Mononuclear cell (primary cell): Measurements from ENCODE around the gene APEX2. TPM values are rescaled to one million over a fixed set of nuclear protein-coding genes. Genes with fewer than 3 reads are reported as not detected.
"Not testable (repeated sequence)": the region's sequence is repeated elsewhere in the genome, so short reads cannot be mapped to it uniquely, and the experiment has no call there.

ENCODE experiments used
- H3K27me3 ChIP-seq: 2 replicates; pipeline ENCODE4 v1.6.0; 2011; ENCODE audit warnings: low read length, control low read depth; ENCODE audit not compliant: insufficient read depth
- H3K4me1 ChIP-seq: 2 replicates; pipeline ENCODE4 v1.5.1; 2011; ENCODE audit warnings: mild to moderate bottlenecking, low read length, control low read depth; ENCODE audit not compliant: insufficient read depth
- H3K4me3 ChIP-seq: 2 replicates; pipeline ENCODE4 v1.5.1; 2011; ENCODE audit warnings: mild to moderate bottlenecking, low read length, moderate library complexity
- H3K9me3 ChIP-seq: 2 replicates; pipeline ENCODE4 v1.5.1; 2011; ENCODE audit warnings: low read depth, mild to moderate bottlenecking, control low read depth, low read length
- total RNA-seq: library from RNA; depleted of rRNA; stranded (reverse); fragments of >200 nt; gene quantifications from one replicate; pipeline ENCODE4 v1.2.3, GENCODE V29; 2012

Gene APEX2
- total RNA-seq: 4.4 TPM

GRCh38 chrX:54999717-55000598 is at the start of gene APEX2:
Gene APEX2, plus strand, starts transcription at chrX:55000363. Its CDS starts 60 bp downstream, at chrX:55000423.
- Histone ChIP-seq H3K4me3 (peak within 1 kb of the TSS; percentile 71), H3K9me3 (no peaks in the 10 kb centered on the region), H3K4me1 (peaks cover 21% of the 10 kb centered on the region), H3K27me3 (no peaks in the 10 kb centered on the region)

- H3K9me3 ChIP-seq: no peaks in the 10 kb centered on the region
- H3K4me3 ChIP-seq: no peak overlapping the region
- no peaks in the 10 kb centered on the region for H3K27me3 ChIP-seq
- H3K4me1 ChIP-seq: no peaks in the 10 kb centered on the region
Measured at GRCh38 chrX:54950730-54951375, 49.3 kb upstream of the APEX2 start.

- H3K27me3 ChIP-seq: no peaks in the 10 kb centered on the region
- H3K4me3 ChIP-seq: no peak overlapping the region
- no peaks in the 10 kb centered on the region for H3K9me3 ChIP-seq
- no peaks in the 10 kb centered on the region for H3K4me1 ChIP-seq
Measured at GRCh38 chrX:54961750-54962149, 38.4 kb upstream of the APEX2 start.

GRCh38 chrX:54964766-54965497 is 35.2 kb upstream of the APEX2 start:
- Histone ChIP-seq H3K9me3 (no peaks in the 10 kb centered on the region), H3K4me3 (no peak overlapping the region), H3K27me3 (no peaks in the 10 kb centered on the region), H3K4me1 (no peaks in the 10 kb centered on the region)

GRCh38 chrX:54977387-54977786 is 22.8 kb upstream of the APEX2 start:
- Histone ChIP-seq H3K4me1 (no peaks in the 10 kb centered on the region), H3K9me3 (no peaks in the 10 kb centered on the region), H3K27me3 (no peaks in the 10 kb centered on the region), H3K4me3 (no peak overlapping the region)

GRCh38 chrX:54978448-54978847 is 21.7 kb upstream of the APEX2 start:
- no peaks in the 10 kb centered on the region for H3K27me3 ChIP-seq
- no peaks in the 10 kb centered on the region for H3K4me1 ChIP-seq
- H3K4me3 ChIP-seq: no peak overlapping the region
- H3K9me3 ChIP-seq: no peaks in the 10 kb centered on the region

GRCh38 chrX:54979432-54979831 is 20.7 kb upstream of the APEX2 start:
- H3K27me3 ChIP-seq: no peaks in the 10 kb centered on the region
- no peak overlapping the region for H3K4me3 ChIP-seq
- no peaks in the 10 kb centered on the region for H3K9me3 ChIP-seq
- no peaks in the 10 kb centered on the region for H3K4me1 ChIP-seq

GRCh38 chrX:54980334-54980733 is 19.8 kb upstream of the APEX2 start:
- Histone ChIP-seq H3K27me3 (no peaks in the 10 kb centered on the region), H3K9me3 (no peaks in the 10 kb centered on the region), H3K4me1 (no peaks in the 10 kb centered on the region), H3K4me3 (no peak overlapping the region)

GRCh38 chrX:54983306-54983705 is 16.9 kb upstream of the APEX2 start:
- not testable (repeated sequence) for H3K4me1 ChIP-seq, H3K27me3 ChIP-seq, H3K9me3 ChIP-seq, H3K4me3 ChIP-seq

GRCh38 chrX:54991706-54992105 is 8.5 kb upstream of the APEX2 start:
- Histone ChIP-seq H3K9me3 (no peaks in the 10 kb centered on the region), H3K4me1 (peaks cover 3% of the 10 kb centered on the region), H3K27me3 (no peaks in the 10 kb centered on the region), H3K4me3 (no peak overlapping the region)

- Histone ChIP-seq H3K27me3 (no peaks in the 10 kb centered on the region), H3K9me3 (no peaks in the 10 kb centered on the region), H3K4me1 (peaks cover 3% of the 10 kb centered on the region), H3K4me3 (no peak overlapping the region)
Measured at GRCh38 chrX:54992911-54993622, 7.1 kb upstream of the APEX2 start.

GRCh38 chrX:54994099-54994498 is 6.1 kb upstream of the APEX2 start, which contains the start of gene PFKFB1:
Gene PFKFB1, minus strand, starts transcription at chrX:54994188. Its CDS starts 181 bp downstream, at chrX:54994007.
- Histone ChIP-seq H3K9me3 (no peaks in the 10 kb centered on the region), H3K27me3 (no peaks in the 10 kb centered on the region), H3K4me3 (no peak within 1 kb of the TSS), H3K4me1 (peaks cover 4% of the 10 kb centered on the region)

GRCh38 chrX:54994668-54995351 is 5.4 kb upstream of the APEX2 start:
- H3K4me3 ChIP-seq: no peak overlapping the region
- no peaks in the 10 kb centered on the region for H3K27me3 ChIP-seq
- H3K9me3 ChIP-seq: no peaks in the 10 kb centered on the region
- peaks cover 10% of the 10 kb centered on the region for H3K4me1 ChIP-seq

- no peaks in the 10 kb centered on the region for H3K9me3 ChIP-seq
- no peak overlapping the region for H3K4me3 ChIP-seq
- peaks cover 12% of the 10 kb centered on the region for H3K4me1 ChIP-seq
- H3K27me3 ChIP-seq: no peaks in the 10 kb centered on the region
Measured at GRCh38 chrX:54995621-54996020, 4.5 kb upstream of the APEX2 start.
